ENCODE results near the gene AFTPH.

Gene AFTPH

DNA sequence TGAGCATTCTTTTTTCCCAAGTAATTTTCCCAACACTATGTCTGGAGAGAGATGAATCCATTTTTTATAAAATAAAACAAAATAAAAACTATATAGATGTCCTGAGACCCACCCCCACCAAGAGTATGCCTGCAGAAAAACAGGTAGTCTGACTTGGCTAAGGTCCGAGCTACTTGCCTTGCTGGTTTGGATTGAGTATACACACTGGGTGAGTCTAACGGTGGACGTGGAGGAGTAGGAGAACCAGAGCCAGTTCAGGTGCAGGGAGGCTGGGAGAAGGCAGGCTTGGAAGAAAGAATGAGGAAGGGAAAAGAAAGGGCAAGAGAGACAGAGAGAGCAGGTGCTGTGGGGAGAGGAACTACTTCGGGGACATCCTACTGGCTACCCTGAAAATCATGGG, 21.3 kb upstream of the AFTPH start:
- H3K4me1 ChIP-seq (ENCODE audit: low read length) = no peaks in the 10 kb centered on the region
- no peaks in the 10 kb centered on the region for H3K9me2 ChIP-seq (replicated peaks; ENCODE audit: insufficient read depth, low read length)
- H3K9me3 ChIP-seq (replicated peaks; ENCODE audit: insufficient read depth, low read length) = no peaks in the 10 kb centered on the region
- no peaks in the 10 kb centered on the region for H3F3A ChIP-seq (ENCODE audit: insufficient read depth, low read length)
- no peak overlapping the region for H3K9ac ChIP-seq (ENCODE audit: low read length)
- no peak overlapping the region for H3K4me2 ChIP-seq (ENCODE audit: low read depth, low read length)
- H2AFZ ChIP-seq (ENCODE audit: low read length) = no peak overlapping the region
- H3K27me3 ChIP-seq (replicated peaks; ENCODE audit: insufficient read depth, low read length) = no peaks in the 10 kb centered on the region
- no peaks in the 10 kb centered on the region for H3K79me2 ChIP-seq (ENCODE audit: low read length)
- DNase-seq = no peak
- no peak overlapping the region for H3K27ac ChIP-seq (ENCODE audit: low read length)
- no peak overlapping the region for H3K4me3 ChIP-seq (ENCODE audit: low read length)
- H3K36me3 ChIP-seq (replicated peaks; ENCODE audit: insufficient read depth, low read length) = no peaks in the 10 kb centered on the region
- TF ChIP-seq EZH2 (optimal IDR thresholded peaks at IDR 0.05; ENCODE audit: low read depth, low read length) (no peak), CTCF (IDR thresholded peaks at IDR 0.05; ENCODE audit: low read length) (no peak), EZH2phosphoT487 (IDR thresholded peaks at IDR 0.05; ENCODE audit: low read length) (no peak)
- H4K20me1 ChIP-seq (ENCODE audit: insufficient read depth, low read length) = no peaks in the 10 kb centered on the region

DNA sequence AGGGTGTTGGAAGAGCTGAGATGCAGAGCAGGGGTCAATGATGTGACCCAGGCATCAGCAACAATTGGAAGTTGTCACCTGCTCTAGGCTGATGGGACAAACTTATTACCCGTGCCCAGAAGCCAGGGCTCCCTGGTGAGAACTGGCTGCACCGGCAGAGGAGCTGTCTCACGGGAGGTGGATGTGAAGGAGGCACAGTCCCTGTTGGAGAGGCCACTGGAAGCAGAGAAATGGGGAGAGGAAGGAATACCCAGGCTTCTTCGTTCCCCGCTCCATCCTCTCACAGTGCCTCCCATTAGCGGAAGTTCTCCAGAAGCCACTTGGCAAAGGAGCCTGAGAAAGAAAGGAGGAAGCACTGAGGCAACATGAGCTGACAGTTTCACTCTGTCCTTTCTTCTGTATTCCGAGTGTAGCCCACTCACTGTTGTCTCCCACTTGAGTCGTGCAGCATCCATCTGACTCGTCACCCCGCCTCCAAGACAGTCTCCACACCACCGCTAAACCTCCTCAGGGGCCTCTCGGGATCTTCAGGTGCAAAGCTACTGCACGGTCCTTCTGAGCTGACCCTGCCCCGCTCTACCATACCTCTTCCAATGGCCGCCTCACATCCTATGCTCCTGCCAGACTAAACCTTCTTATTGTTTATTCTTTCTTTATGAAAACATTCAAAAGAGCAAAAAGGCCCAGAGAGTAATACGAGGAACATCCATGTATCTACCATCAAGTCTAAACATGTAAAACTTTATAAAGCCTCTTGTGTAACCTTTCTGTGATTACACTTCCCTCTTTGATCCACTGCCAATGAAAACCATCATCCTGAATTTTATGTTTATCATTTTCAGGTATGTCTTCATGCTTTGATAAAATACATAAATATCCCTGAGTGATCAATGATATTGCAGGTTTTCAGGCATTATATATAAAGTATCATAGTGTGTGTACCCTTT, 19.1 kb upstream of the AFTPH start:
- H3K9me2 ChIP-seq (replicated peaks; ENCODE audit: insufficient read depth, low read length) = no peaks in the 10 kb centered on the region
- H3F3A ChIP-seq (ENCODE audit: insufficient read depth, low read length) = no peaks in the 10 kb centered on the region
- no peaks in the 10 kb centered on the region for H3K4me1 ChIP-seq (ENCODE audit: low read length)
- no peak overlapping the region for H3K4me3 ChIP-seq (ENCODE audit: low read length)
- no peak overlapping the region for H3K9ac ChIP-seq (ENCODE audit: low read length)
- H3K27me3 ChIP-seq (replicated peaks; ENCODE audit: insufficient read depth, low read length) = no peaks in the 10 kb centered on the region
- no peak overlapping the region for H2AFZ ChIP-seq (ENCODE audit: low read length)
- no peaks in the 10 kb centered on the region for H3K36me3 ChIP-seq (replicated peaks; ENCODE audit: insufficient read depth, low read length)
- DNase-seq = no peak
- H3K4me2 ChIP-seq (ENCODE audit: low read depth, low read length) = no peak overlapping the region
- H3K79me2 ChIP-seq (ENCODE audit: low read length) = no peaks in the 10 kb centered on the region
- no peaks in the 10 kb centered on the region for H3K9me3 ChIP-seq (replicated peaks; ENCODE audit: insufficient read depth, low read length)
- H3K27ac ChIP-seq (ENCODE audit: low read length) = no peak overlapping the region
- no peaks in the 10 kb centered on the region for H4K20me1 ChIP-seq (ENCODE audit: insufficient read depth, low read length)
- TF ChIP-seq CTCF (IDR thresholded peaks at IDR 0.05; ENCODE audit: low read length) (no peak), EZH2 (optimal IDR thresholded peaks at IDR 0.05; ENCODE audit: low read depth, low read length) (no peak), EZH2phosphoT487 (IDR thresholded peaks at IDR 0.05; ENCODE audit: low read length) (no peak)

- Histone ChIP-seq H3K4me3 (ENCODE audit: low read length) (no peak overlapping the region), H3K36me3 (replicated peaks; ENCODE audit: insufficient read depth, low read length) (no peaks in the 10 kb centered on the region), H3K9me3 (replicated peaks; ENCODE audit: insufficient read depth, low read length) (no peaks in the 10 kb centered on the region), H3K4me1 (ENCODE audit: low read length) (no peaks in the 10 kb centered on the region), H3K9me2 (replicated peaks; ENCODE audit: insufficient read depth, low read length) (no peaks in the 10 kb centered on the region), H3K9ac (ENCODE audit: low read length) (no peak overlapping the region), H2AFZ (ENCODE audit: low read length) (no peak overlapping the region), H3F3A (ENCODE audit: insufficient read depth, low read length) (no peaks in the 10 kb centered on the region), H3K27me3 (replicated peaks; ENCODE audit: insufficient read depth, low read length) (no peaks in the 10 kb centered on the region), H3K4me2 (ENCODE audit: low read depth, low read length) (no peak overlapping the region), H4K20me1 (ENCODE audit: insufficient read depth, low read length) (no peaks in the 10 kb centered on the region), H3K27ac (ENCODE audit: low read length) (no peak overlapping the region), H3K79me2 (ENCODE audit: low read length) (no peaks in the 10 kb centered on the region)
- DNase-seq = no peak
- TF ChIP-seq EZH2phosphoT487 (IDR thresholded peaks at IDR 0.05; ENCODE audit: low read length) (no peak), EZH2 (optimal IDR thresholded peaks at IDR 0.05; ENCODE audit: low read depth, low read length) (no peak), CTCF (IDR thresholded peaks at IDR 0.05; ENCODE audit: low read length) (no peak)
These were observed 17.4 kb upstream of the AFTPH start for GRCh38 chr2:64506686-64507085.
